Measurements from ENCODE around the gene CENPS.
"Not testable (repeated sequence)": the region's sequence is repeated elsewhere in the genome, so short reads cannot be mapped to it uniquely, and the experiment has no call there.

The CENPS gene

DNA sequence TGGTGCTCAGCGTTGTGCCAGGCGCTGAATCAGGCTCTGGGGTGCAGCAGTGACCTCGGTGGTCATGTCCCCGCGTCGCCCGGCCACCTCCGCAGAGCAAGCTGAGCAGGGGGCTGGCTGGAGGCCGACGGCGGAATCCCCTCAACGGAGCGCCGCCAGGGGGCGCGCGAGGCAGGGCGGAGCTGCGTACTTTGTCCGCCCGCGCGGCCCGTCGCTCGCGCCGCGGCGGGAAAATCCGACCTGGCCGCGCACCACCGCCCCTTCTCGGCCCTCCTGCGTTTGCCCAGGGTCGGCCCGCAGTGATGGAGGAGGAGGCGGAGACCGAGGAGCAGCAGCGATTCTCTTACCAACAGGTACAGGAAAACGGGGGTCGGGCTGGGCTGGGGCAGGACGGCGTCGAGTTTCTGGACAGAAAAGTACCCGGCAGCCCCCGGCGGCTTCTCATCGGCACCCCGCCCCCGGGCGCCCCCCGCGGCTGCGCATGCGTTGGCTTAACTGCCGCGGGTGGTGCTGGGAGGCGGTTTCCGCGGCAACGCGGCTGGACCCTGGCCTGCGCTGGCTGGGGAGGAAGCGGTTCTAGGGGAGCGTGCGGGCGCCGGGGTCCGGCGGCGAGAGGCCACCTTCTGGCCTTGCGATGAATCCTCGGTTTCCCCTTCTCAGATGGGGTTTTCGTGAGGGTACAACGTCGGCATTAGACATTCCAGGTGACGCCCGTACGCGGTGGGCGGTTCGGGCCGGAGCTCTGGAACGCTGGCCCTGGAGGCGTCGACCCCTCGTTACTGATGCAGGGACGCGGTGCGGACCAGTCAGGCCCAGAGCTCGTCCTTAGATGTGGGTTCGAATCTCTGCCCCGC is at the start of gene CENPS:
TSS of gene CENPS (plus strand) at position 218 of the 854 bp plus-strand sequence. CDS start at position 303, 85 bp downstream.
- peak; percentile 88 for DNase-seq (ENCODE audit: low spot score)

DNA sequence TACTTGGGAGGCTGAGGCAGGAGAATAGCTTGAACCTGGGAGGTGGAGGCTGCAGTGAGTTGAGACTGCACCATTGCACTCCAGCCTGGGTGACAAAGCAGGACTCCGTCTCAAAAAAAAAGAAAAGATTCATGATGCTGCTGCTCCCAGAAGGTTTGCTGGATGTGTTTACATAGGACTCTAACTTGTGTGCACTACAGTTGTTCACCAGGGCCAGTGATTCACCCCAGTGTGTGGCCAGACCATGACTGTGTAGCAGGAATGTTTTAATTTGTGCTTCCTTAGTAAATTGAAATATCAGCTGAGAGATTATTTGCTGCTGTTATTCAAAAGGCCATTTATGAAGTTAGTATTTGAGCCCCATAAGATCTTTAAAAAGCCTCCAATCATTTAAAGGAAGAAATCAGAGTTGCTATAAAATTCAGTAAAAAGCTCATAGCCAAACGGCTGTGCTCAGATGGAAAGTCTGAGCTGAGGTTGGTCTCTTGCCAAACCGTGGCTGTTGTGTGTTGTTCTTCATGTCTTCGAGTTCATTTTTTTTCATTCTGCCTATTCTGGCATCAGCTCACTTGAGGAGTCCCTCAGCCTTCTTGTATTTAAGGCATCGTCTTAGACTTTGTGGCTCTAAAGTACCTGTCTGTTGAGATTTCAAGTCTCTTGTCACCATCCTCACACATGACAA is 49.5 kb upstream of the CENPS start:
- peak; percentile 25 for DNase-seq (ENCODE audit: low spot score)

DNA sequence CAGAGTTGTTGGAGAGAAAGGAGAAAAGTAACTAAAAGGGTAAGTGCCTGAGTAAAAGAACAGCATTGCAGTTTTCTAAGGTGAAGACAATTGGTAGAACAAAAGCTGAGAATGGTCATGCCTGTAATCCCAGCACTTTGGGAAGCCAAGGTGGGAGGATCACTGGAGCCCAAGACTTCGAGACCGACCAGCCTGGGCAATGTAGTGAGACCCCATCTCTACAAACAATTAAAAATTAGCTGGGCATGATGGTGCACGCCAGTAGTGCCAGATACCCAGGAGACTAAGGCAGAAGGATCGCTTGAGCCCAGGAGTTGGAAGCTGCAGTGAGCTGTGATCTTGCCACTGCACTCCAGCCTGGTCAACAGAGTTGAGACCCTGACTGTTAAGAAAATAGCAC is 46.6 kb upstream of the CENPS start:
- no peak for DNase-seq (ENCODE audit: low spot score)

DNA sequence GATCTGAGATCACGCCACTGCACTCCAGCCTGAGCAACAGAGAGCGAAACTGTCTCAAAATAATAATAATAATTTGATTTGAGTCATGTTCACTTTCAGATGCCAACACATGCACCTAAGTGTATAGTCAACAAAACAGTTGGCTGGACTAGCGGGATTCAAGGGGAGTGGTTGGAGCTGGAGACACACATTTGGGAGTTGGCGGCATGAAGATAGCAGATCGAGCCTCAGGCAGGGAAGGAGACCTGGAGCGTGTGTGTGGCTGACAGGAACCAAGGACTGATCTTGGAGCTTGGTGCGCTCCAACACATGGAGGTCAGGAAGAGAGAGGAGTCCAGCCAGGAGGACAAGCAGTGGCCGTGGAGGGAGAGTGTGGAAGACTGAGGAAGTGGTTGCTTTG is 46.0 kb upstream of the CENPS start:
- no peak for DNase-seq (ENCODE audit: low spot score)

DNA sequence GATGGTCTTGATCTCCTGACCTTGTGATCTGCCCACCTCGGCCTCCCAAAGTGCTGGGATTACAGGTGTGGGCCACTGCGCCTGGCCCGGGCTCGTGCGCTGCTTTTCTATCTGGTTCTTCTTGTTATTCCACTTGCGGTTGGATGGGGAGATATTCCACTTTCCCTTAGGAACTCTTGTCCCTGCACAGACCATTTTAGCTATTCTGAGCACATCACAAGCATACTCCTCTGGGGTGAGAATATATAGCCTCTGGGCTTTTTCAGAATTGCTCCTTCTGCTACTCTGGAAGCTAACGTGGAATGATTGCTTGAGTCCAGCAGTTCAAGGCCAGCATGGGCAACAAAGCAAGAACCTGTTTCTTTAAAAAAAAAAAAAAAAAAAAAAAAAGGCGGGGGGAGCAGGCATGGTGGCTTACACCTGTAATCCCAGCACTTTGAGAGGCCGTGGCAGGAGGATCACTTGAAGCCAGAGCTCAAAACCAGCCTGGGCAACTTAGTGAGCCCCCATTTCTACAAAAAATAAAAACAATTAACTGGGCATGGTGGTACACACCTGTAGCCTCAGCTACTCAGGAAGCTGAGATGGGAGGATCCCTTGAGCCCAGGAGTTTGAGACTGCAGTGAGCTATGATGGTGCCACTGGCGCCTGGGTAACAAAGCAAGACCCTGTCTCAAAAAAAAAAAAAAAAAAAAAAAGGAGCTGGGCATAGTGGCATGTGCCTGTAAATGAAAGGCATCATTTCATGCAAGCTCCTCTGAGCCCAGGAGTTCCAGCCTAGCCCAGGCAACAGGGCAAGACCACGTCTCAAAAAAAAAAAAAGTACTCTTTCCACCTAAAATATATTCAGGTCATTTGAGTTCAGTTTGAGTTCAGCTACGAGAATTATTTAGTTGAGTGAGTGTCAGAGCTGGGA is 43.2 kb upstream of the CENPS start:
- DNase-seq (ENCODE audit: low spot score) = no peak

DNA sequence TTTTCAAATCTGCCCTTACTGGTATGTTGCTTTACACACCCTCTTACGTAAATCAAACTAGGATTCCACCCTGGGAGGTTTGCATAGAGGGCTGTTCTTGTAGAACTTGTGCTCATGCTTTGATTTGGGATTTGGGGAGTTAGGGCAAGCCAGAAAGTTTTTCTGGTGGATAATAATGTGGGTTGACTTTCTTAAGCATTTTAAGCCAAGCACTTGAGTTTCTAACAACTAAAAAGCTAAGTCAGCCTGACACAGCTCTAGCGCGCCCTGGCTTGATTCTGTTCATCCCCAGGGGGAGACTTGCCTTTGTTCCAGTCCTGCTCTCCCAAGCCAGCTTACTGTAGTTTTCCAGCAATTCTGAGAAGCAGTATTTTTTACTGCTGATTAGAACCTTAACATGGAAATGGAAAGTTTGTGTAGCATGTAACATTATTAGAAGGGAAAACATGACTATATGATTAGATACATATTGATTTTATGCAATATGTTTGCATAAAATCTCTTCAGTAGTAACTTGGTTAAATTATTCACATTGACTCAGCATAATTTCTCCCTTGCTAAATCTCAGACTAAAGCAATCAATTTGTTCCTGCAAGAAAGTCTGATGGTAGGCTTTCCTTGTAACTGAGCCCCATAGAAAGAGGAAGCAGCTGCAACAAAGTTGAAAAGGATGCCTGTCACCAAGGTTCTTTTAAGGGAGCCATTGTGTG is 42.4 kb upstream of the CENPS start:
- peak; percentile 26 for DNase-seq (ENCODE audit: low spot score)

DNA sequence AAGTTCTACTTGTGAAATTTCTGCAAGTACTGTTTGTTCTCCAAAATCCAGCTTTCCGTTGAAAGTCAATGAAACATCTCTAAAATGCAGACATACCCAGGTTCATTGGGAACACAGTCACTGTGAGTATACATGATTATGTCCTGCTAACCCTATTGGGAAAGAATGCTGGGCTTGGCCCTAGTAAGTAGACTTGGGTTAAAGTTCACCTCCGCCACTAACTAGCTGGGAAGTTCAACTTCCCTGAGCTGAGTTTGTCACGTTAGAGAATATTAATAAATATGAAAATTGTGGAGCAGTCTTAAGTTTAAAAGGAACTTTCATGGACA is 41.9 kb upstream of the CENPS start:
- DNase-seq (ENCODE audit: low spot score) = no peak

DNA sequence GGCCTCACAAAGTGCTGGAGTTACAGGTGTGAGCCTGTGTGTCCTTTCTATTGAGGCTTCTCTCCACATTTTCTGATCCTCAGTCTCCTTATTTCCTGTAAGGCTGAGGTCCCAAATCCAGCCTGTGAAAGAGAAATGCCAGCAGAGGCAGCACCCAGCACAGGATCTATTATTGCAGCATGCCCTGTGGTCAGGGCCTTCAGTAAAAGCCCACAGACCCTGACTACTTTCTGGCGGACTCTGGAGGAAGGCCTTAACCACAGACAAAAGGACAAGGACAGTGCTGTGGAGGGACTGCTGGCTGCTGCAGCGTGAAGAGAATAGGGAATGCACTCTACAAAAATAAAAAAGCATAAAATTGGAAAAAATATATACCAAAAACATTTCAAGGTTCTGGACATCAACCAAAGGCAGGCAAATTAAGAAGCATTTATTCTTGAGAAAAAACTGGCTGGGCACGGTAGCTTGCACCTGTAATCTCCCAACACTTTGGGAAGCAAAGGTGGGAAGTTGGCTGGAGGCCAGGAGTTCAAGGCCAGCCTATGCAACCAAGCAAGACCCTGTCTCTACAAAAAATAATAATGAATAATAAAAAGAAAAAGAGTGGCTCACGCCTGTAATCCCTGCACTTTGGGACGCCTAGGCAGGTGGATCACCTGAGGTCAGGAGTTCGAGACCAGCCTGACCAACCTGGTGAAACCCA is 40.8 kb upstream of the CENPS start:
- no peak for DNase-seq (ENCODE audit: low spot score)

DNA sequence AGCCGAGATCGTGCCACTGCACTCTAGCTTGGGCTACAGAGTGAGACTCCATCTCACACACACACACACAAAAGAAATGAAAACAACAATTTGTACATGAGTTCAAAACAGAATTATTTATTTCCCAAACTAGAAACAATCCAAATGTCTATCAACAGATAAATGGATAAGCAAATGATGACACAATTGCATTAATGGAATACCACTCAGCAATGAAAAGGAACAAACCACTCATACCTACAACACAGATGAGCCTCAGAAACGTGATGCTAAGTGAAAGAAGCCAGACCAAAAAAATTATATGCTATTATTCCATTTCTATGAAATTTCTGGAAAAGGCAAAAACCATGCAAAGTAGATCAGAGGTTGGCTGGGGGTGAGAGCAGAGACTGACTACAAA is 33.4 kb upstream of the CENPS start:
- DNase-seq (ENCODE audit: low spot score) = no peak

DNA sequence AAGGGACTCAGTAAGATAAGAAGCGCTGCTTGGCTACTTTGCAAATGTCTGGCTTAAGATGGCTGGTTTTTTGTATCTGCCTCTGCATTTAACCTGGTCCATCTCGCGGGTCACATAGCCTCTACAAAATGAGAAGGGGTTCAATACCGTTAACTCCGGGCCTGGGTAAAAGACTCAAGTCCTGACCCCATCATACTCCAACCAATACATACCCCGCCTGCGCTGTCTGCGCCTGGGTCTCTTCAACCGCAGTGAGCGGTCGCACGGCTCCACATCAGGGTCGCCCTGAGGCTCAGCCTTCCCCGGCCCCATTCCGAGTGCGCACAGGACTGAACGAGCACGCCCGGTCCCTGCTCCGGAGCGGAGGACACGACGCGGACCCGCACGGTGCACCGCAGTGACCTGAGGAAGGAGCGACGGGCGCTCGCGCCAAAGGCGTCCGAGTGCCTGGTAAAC is 31.9 kb upstream of the CENPS start:
- no peak for DNase-seq (ENCODE audit: low spot score)

DNA sequence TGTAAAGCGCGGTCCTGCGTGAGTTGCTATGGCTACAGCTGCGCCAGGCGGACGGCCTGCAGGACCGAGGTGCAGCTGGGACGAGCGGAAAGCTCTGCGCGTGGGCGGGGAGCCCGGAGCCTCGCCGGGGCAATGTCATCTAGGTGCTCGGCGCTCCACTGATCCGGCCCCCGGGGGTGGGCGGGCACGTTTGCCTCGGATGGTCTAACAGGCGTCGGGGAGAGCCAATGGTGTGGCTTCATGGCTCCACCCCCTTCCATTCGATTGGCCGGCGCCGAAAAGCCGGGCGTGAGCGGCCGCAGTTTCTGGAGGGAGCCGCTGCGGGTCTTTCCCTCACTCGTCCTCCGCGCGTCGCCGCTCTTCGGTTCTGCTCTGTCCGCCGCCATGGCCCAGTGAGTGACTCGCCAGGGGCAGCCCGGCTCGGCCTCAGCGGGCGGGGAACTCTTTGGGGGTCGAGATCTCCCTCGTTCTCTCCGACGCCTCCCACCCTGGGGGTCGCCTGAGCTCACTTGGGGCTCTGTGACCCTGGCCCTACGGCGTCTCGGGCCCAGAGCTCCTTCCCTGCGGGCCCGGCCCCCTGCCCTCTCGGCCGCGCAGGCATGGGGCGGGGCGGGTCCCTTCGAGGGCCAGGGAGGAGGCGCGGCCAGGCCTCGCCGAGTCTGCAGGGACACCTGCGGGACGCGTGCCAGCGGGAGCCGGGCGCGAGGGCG is 31.3 kb upstream of the CENPS start, which contains the start of gene PGD:
TSS of gene PGD (plus strand) at position 331 of the 710 bp plus-strand sequence. CDS start at position 385, 54 bp downstream.
- DNase-seq (ENCODE audit: low spot score) = peak; percentile 99

DNA sequence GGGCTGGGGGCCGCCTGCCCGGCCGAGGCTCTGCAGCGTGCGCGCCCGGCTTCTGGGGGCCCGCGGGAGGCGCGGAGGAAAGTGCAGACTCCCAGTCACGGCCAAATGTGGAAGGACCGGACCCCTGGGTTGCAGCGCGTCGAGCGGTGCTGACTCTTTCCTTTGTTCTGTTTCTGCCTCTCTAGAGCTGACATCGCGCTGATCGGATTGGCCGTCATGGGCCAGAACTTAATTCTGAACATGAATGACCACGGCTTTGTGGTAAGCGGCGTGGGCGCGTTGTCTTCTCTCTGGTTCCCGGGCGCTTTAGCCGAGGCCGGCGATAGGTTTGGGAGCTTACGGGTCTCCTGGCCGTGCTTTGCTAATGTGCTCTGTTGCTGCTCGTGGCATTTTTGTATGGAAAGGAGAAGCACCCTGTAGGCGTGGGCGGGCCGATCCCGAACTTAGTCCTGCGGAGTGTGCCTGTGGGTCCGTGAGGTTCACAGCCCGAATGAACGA is 30.7 kb upstream of the CENPS start:
- DNase-seq (ENCODE audit: low spot score) = peak; percentile 63

DNA sequence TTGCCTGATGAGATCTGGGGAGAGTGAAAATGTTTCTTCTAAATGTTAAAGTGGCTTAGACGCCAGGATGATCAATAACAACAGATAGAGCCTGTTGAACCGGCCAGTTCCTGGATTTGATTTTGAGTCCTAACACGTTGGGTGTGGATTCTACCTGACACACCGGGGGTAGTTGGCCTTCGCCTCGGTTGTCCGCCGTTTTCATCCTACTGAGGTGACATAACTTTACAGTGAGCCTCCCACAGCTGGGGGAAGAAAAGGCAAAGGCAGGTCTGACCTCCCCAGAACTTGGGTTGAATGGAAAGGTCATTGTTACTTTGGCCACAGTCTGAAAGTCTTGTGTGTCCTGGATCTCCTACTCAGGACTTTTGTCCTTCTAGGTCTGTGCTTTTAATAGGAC is 30.2 kb upstream of the CENPS start:
- no peak for DNase-seq (ENCODE audit: low spot score)

DNA sequence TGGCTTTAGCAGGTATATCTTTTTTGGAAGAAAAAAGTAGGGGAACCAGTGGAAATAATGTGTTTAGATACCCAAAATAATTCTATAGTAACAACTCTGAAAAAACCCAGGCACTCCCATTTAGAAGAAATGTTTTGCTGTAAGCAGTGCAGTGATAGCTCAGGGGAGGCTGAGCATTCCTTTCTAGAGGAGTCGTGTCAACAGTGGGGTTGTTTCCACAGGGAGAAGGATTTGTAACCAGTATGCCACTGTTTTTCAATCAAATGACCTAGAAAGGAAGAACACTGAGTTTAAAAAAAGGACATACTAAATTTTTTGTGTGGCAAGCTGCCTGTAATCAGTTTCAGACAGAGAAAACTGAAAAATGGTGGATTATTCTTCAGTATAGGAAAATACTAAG is 29.0 kb upstream of the CENPS start:
- DNase-seq (ENCODE audit: low spot score) = peak; percentile 29

DNA sequence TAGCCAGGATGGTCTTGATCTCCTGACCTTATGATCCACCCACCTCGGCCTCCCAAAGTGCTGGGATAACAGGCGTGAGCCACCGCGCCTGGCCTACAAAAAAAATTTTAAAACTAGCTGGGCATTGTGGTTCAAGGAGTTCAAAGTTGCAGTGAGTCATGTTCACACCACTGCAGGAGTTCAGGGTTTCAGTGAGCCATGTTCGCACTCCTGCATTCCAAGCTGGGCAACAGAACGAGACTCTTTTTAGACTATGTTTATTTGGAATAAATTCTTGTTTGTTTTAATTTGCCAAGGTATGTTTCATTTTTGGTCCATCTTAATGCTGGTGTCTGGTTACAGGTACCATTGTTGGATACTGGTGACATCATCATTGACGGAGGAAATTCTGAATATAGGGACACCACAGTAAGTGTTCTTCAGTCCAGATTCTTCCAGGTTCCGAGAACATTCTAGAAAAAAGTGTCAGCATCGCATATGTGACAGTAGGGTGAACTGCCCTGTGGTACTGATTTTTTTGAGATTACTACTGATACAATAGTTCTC is 27.4 kb upstream of the CENPS start:
- no peak for DNase-seq (ENCODE audit: low spot score)

DNA sequence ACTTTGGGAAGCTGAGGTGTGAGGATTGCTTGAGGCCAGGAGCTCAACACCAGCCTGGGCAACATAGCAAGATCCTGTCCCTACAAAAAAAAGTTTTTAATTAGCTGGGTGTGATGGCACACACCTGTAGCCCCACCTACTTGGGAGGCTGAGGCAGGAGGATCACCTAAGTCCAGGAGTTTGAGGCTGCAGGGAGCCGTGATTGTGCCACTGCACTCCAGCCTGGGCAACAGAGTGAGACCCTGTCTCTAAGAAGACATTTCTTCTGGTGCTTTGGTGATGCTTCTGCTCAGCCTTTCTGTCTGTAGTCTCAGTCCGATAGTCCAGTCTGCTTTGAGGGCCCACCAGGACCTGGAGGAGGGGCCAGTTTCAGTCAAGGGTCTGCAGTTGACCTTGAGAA is 23.0 kb upstream of the CENPS start:
- no peak for DNase-seq (ENCODE audit: low spot score)

DNA sequence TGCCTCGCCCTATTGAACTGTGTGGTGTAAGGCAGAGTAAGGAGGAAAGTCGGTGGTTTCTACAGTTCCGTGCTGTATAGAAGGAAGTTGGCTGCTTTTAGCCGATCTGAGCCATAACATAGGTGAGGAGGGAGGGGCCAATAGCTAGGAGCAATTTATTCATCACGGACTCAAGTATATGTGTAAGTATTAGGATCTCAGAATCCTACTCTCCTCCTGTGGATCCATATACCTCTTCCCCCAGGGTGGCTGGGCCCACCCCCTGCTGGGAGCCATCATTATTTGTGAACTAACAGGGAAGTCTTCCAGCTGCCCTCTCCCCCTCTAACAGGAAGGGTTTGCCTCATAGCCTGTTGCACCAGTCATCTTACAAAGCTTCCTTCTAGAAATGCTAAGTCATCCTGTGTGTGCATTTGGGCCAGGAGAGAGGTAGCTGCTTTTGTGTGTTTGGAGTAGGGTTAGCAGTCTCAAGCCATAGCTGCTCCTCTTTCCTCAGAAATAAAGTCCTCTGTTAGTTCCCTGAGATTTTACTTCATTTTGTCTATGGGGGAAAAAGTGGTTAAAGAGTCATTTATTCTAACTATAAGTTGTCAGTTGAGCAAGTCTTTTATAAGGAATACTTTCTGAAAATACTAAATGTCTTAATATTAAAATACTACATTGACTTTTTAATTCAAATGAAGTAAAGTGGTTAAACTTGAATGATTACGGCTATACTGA is 14.9 kb upstream of the CENPS start:
- peak; percentile 38 for DNase-seq (ENCODE audit: low spot score)

DNA sequence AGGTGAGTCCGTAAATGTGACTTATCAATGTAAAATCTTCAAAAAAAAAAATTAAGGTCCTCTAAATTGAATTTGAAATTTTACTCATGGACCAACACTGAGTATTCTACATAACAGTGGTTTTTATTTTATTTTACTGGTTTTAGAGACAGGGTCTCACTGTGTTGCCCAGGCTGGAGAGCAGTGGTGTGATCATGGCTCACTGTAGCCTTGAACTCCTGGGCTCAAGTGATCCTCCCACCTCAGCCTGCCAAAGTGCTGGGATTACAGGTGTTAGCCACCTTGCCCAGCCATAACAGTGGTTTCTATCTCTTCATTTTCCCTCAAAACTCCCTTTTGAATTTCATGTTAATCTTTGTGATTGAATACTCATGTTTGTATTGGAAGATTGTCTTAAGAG is 14.3 kb upstream of the CENPS start:
- DNase-seq (ENCODE audit: low spot score) = not testable (repeated sequence)

DNA sequence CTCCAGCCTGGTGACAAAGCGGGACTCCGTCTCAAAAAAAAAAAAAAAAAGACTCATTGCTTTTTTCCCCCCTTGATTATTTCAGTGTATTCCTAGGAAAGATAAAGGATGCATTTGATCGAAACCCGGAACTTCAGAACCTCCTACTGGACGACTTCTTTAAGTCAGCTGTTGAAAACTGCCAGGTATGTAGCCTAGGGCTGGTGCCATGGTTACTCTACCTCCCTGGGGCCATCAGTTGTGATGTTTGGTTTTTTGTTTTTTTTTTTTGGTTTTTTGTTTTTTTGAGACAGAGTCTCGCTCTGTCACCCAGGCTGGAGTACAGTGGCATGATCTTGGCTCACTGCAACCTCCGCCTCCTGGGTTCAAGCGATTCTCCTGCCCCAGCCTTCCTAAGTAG is 11.5 kb upstream of the CENPS start:
- DNase-seq (ENCODE audit: low spot score) = not testable (repeated sequence)

Data from RKO (cell line).